ENCODE results near the gene GRAMD2B. TPM values are rescaled to one million over a fixed set of nuclear protein-coding genes. Genes with fewer than 3 reads are reported as not detected.
"Not testable (repeated sequence)": the region's sequence is repeated elsewhere in the genome, so short reads cannot be mapped to it uniquely, and the experiment has no call there.

The GRAMD2B gene
- total and polyA plus RNA-seq, 5 donors = 13.0 to 45.4 (median 33.6) TPM

- 91% methylated on average over 3 of the region's 3 CpGs for WGBS
- ATAC-seq = no peak
These were observed 89.2 kb downstream of the GRAMD2B start for GRCh38 chr5:126512451-126512850.

GRCh38 chr5:126513302-126513701 lies 90.1 kb downstream of the GRAMD2B start:
- WGBS = 85% methylated on average over 2 of the region's 2 CpGs
- ATAC-seq = no peak
- H3K27ac ChIP-seq (ENCODE audit: low read length) = peak overlapping the region; percentile 33
- peaks cover 3% of the 10 kb centered on the region for H3K4me1 ChIP-seq (ENCODE audit: control insufficient read depth, insufficient read depth, low read length)
- intact Hi-C loops (cut with DNase I) = no loop called here
- no peaks in the 10 kb centered on the region for H3K27me3 ChIP-seq (ENCODE audit: control insufficient read depth, insufficient read depth)
- no peaks in the 10 kb centered on the region for H3K9me3 ChIP-seq (ENCODE audit: control insufficient read depth, low read length)
- no peak for DNase-seq
- H3K4me3 ChIP-seq (ENCODE audit: low read length) = no peak overlapping the region

More at GRCh38 chr5:126512451-126512850, 89.2 kb downstream of the GRAMD2B start:
- Histone ChIP-seq H3K27me3 (ENCODE audit: control insufficient read depth, insufficient read depth) (no peaks in the 10 kb centered on the region), H3K4me3 (ENCODE audit: low read length) (no peak overlapping the region), H3K9me3 (ENCODE audit: control insufficient read depth, low read length) (no peaks in the 10 kb centered on the region), H3K4me1 (ENCODE audit: control insufficient read depth, insufficient read depth, low read length) (peaks cover 3% of the 10 kb centered on the region), H3K27ac (ENCODE audit: low read length) (no peak overlapping the region)
- intact Hi-C loops (cut with DNase I) = no loop called here
- no peak for DNase-seq

GRCh38 chr5:126513703-126514102 lies 90.5 kb downstream of the GRAMD2B start:
- Histone ChIP-seq H3K4me3 (ENCODE audit: low read length) (no peak overlapping the region), H3K27ac (ENCODE audit: low read length) (peak overlapping the region; percentile 33), H3K27me3 (ENCODE audit: control insufficient read depth, insufficient read depth) (no peaks in the 10 kb centered on the region), H3K4me1 (ENCODE audit: control insufficient read depth, insufficient read depth, low read length) (peaks cover 3% of the 10 kb centered on the region), H3K9me3 (ENCODE audit: control insufficient read depth, low read length) (no peaks in the 10 kb centered on the region)
- intact Hi-C loops (cut with DNase I) = no loop called here
- WGBS = 67% methylated on average over 4 of the region's 4 CpGs
- no peak for ATAC-seq
- DNase-seq = no peak

GRCh38 chr5:126514131-126514557 lies 90.9 kb downstream of the GRAMD2B start:
- H3K4me3 ChIP-seq (ENCODE audit: low read length) = no peak overlapping the region
- DNase-seq = no peak
- intact Hi-C loops (cut with DNase I) = no loop called here
- no peak overlapping the region for H3K27ac ChIP-seq (ENCODE audit: low read length)
- no peaks in the 10 kb centered on the region for H3K9me3 ChIP-seq (ENCODE audit: control insufficient read depth, low read length)
- ATAC-seq = peak in 1 of 2 donors; percentile 79
- 70% methylated on average over 4 of the region's 4 CpGs for WGBS
- H3K27me3 ChIP-seq (ENCODE audit: control insufficient read depth, insufficient read depth) = no peaks in the 10 kb centered on the region
- H3K4me1 ChIP-seq (ENCODE audit: control insufficient read depth, insufficient read depth, low read length) = peaks cover 3% of the 10 kb centered on the region

- no peak overlapping the region for H3K4me3 ChIP-seq (ENCODE audit: low read length)
- peak in 1 of 2 donors; percentile 10 for ATAC-seq
- H3K27ac ChIP-seq (ENCODE audit: low read length) = peak overlapping the region; percentile 39
- DNase-seq = no peak
- H3K27me3 ChIP-seq (ENCODE audit: control insufficient read depth, insufficient read depth) = no peaks in the 10 kb centered on the region
- no peaks in the 10 kb centered on the region for H3K9me3 ChIP-seq (ENCODE audit: control insufficient read depth, low read length)
- intact Hi-C loops (cut with DNase I) = no loop called here
- WGBS = 86% methylated on average over 9 of the region's 9 CpGs
- H3K4me1 ChIP-seq (ENCODE audit: control insufficient read depth, insufficient read depth, low read length) = peaks cover 3% of the 10 kb centered on the region
These were observed 91.4 kb downstream of the GRAMD2B start for GRCh38 chr5:126514558-126515141.

- no peak overlapping the region for H3K27ac ChIP-seq (ENCODE audit: low read length)
- DNase-seq (no peak), ATAC-seq (peak in 1 of 2 donors; percentile 8)
- intact Hi-C loops (cut with DNase I) = no loop called here
- H3K4me1 ChIP-seq (ENCODE audit: control insufficient read depth, insufficient read depth, low read length) = peaks cover 3% of the 10 kb centered on the region
- H3K4me3 ChIP-seq (ENCODE audit: low read length) = no peak overlapping the region
- H3K27me3 ChIP-seq (ENCODE audit: control insufficient read depth, insufficient read depth) = no peaks in the 10 kb centered on the region
- H3K9me3 ChIP-seq (ENCODE audit: control insufficient read depth, low read length) = no peaks in the 10 kb centered on the region
These were observed 92.1 kb downstream of the GRAMD2B start for GRCh38 chr5:126515337-126515736.

- DNase-seq (no peak), ATAC-seq (no peak)
- Histone ChIP-seq H3K27ac (ENCODE audit: low read length) (no peak overlapping the region), H3K9me3 (ENCODE audit: control insufficient read depth, low read length) (no peaks in the 10 kb centered on the region), H3K27me3 (ENCODE audit: control insufficient read depth, insufficient read depth) (no peaks in the 10 kb centered on the region), H3K4me3 (ENCODE audit: low read length) (no peak overlapping the region), H3K4me1 (ENCODE audit: control insufficient read depth, insufficient read depth, low read length) (peaks cover 3% of the 10 kb centered on the region)
- intact Hi-C loops (cut with DNase I) = no loop called here
- 57% methylated on average over 1 of the region's 1 CpG for WGBS
These were observed 92.9 kb downstream of the GRAMD2B start for GRCh38 chr5:126516133-126516532.

- no peak overlapping the region for H3K27ac ChIP-seq (ENCODE audit: low read length)
- no peak for DNase-seq
- H3K9me3 ChIP-seq (ENCODE audit: control insufficient read depth, low read length) = no peaks in the 10 kb centered on the region
- H3K4me1 ChIP-seq (ENCODE audit: control insufficient read depth, insufficient read depth, low read length) = peaks cover 3% of the 10 kb centered on the region
- no peaks in the 10 kb centered on the region for H3K27me3 ChIP-seq (ENCODE audit: control insufficient read depth, insufficient read depth)
- intact Hi-C loops (cut with DNase I) = no loop called here
- ATAC-seq = no peak
- H3K4me3 ChIP-seq (ENCODE audit: low read length) = no peak overlapping the region
These were observed 93.6 kb downstream of the GRAMD2B start for GRCh38 chr5:126516852-126517251.

GRCh38 chr5:126519223-126519622 lies 96.0 kb downstream of the GRAMD2B start:
- H3K27me3 ChIP-seq (ENCODE audit: control insufficient read depth, insufficient read depth); ATAC-seq; H3K4me1 ChIP-seq (ENCODE audit: control insufficient read depth, insufficient read depth, low read length); intact Hi-C loops (cut with DNase I); H3K4me3 ChIP-seq (ENCODE audit: low read length); H3K27ac ChIP-seq (ENCODE audit: low read length); H3K9me3 ChIP-seq (ENCODE audit: control insufficient read depth, low read length): not testable (repeated sequence)
- 79% methylated on average over 4 of the region's 4 CpGs for WGBS
- DNase-seq = peak in 1 of 3 donors; percentile 62

GRCh38 chr5:126519637-126520592 lies 96.7 kb downstream of the GRAMD2B start:
- no peaks in the 10 kb centered on the region for H3K27me3 ChIP-seq (ENCODE audit: control insufficient read depth, insufficient read depth)
- 55% methylated on average over 6 of the region's 6 CpGs for WGBS
- peak overlapping the region; percentile 83 for H3K27ac ChIP-seq (ENCODE audit: low read length)
- peak; percentile 50 to 57 for ATAC-seq
- H3K4me1 ChIP-seq (ENCODE audit: control insufficient read depth, insufficient read depth, low read length) = peaks cover under 1% of the 10 kb centered on the region
- H3K9me3 ChIP-seq (ENCODE audit: control insufficient read depth, low read length) = no peaks in the 10 kb centered on the region
- intact Hi-C loops (cut with DNase I) = no loop called here
- H3K4me3 ChIP-seq (ENCODE audit: low read length) = no peak overlapping the region
- DNase-seq = peak in 2 of 3 donors; percentile 67 to 69

GRCh38 chr5:126520593-126520953 lies 97.4 kb downstream of the GRAMD2B start:
- no peak overlapping the region for H3K4me3 ChIP-seq (ENCODE audit: low read length)
- no peak for DNase-seq
- no peaks in the 10 kb centered on the region for H3K9me3 ChIP-seq (ENCODE audit: control insufficient read depth, low read length)
- intact Hi-C loops (cut with DNase I) = no loop called here
- no peaks in the 10 kb centered on the region for H3K27me3 ChIP-seq (ENCODE audit: control insufficient read depth, insufficient read depth)
- no peaks in the 10 kb centered on the region for H3K4me1 ChIP-seq (ENCODE audit: control insufficient read depth, insufficient read depth, low read length)
- ATAC-seq = no peak
- no peak overlapping the region for H3K27ac ChIP-seq (ENCODE audit: low read length)

Measured in right cardiac atrium (tissue), 5 donors.